Aorta (tissue), 5 donors: ENCODE data around the gene ACTR5. TPM values are rescaled to one million over a fixed set of nuclear protein-coding genes. Genes with fewer than 3 reads are reported as not detected.

ENCODE experiments used
- ATAC-seq: fragments of 200-7000 bp; cut with Tn5 transposase; one replicate; pipeline ENCODE4 v1.9.1; 2022; ENCODE audit warnings: moderate library complexity; ENCODE audit not compliant: low FRiP score
- DNase-seq, 2 donors: peaks; one replicate each; pipeline ENCODE4 v3.0.0-alpha.2; 2020
- H3K27ac ChIP-seq, 2 donors: one replicate each; pipeline ENCODE4 v1.5.1; 2013; ENCODE audit warnings: low read length in 2 of 2, mild to moderate bottlenecking in 2 of 2, moderate library complexity in 2 of 2, control low read depth in 1 of 2, inconsistent platforms in 1 of 2, low read depth in 1 of 2
- H3K27me3 ChIP-seq, 2 donors: one replicate each; pipeline ENCODE4 v1.6.1; 2013; ENCODE audit warnings: control low read depth in 1 of 2, low read length in 1 of 2, mild to moderate bottlenecking in 1 of 2, moderate library complexity in 1 of 2; ENCODE audit not compliant: insufficient read depth in 2 of 2, control insufficient read depth in 1 of 2
- H3K36me3 ChIP-seq, 2 donors: one replicate each; pipeline ENCODE4 v1.6.1; 2013; ENCODE audit warnings: control low read depth in 1 of 2, low read length in 1 of 2, mild to moderate bottlenecking in 1 of 2; ENCODE audit not compliant: insufficient read depth in 2 of 2, control insufficient read depth in 1 of 2
- H3K4me1 ChIP-seq, 2 donors: one replicate each; pipeline ENCODE4 v1.6.1; 2013; ENCODE audit warnings: low read length in 2 of 2, control low read depth in 1 of 2, mild to moderate bottlenecking in 1 of 2, moderate library complexity in 1 of 2; ENCODE audit not compliant: insufficient read depth in 2 of 2, control insufficient read depth in 1 of 2
- H3K4me3 ChIP-seq, 2 donors: one replicate each; pipeline ENCODE4 v1.5.1; 2013; ENCODE audit warnings: low read length in 2 of 2, control low read depth in 1 of 2, mild to moderate bottlenecking in 1 of 2
- H3K9me3 ChIP-seq: one replicate; pipeline ENCODE4 v1.6.1; 2013; ENCODE audit warnings: mild to moderate bottlenecking, low read length; ENCODE audit not compliant: control insufficient read depth
- WGBS, 2 donors: extraction: QIAGEN DNeasy Blood & Tissue Kit; methylation state at CpG; one replicate each; pipeline ENCODE4 v1.1.7; 2013; 5-methylcytosine and 5-hydroxymethylcytosine counted together
- intact Hi-C, 2 donors: fragments of 100-400 bp; cut with DNase I; formaldehyde crosslinking; loops; one replicate each; pipeline versions ENCODE4 v1.14.2 to v1.15.0; 2022
- polyA plus RNA-seq, 2 donors: library from polyadenylated mRNA; stranded (reverse); fragments of 200-250 nt; gene quantifications; one replicate each; pipeline ENCODE4 v1.2.3, GENCODE V29; 2013
- total RNA-seq, 2 donors: library from RNA; stranded (reverse); fragmentation: NEBNext Ultra II Directional; extraction: Animal tissue kit (Norgen Biotek cat#: 25700); gene quantifications; one replicate each; pipeline ENCODE4 v1.2.1, GENCODE V29; 2021
- donor health status: healthy with polysubstance abuse.
- donor health status: Bipolar disorder and iron deficiency.
- donor health status: DM: no; HTN: no; CAD: no.
- donor health status: DM: no; HTN: no; CAD: no.
- donor health status: DM: yes; HTN: yes; CAD: no.

The ACTR5 gene
- total and polyA plus RNA-seq, 4 donors: 3.5 to 10.3 (median 7.1) TPM

- DNase-seq (no peak), ATAC-seq (no peak)
- Histone ChIP-seq H3K27me3 (peaks cover 0 to 1% of the 10 kb centered on the region in 2 donors), H3K4me3 (no peak overlapping the region), H3K36me3 (no peaks in the 10 kb centered on the region), H3K4me1 (no peaks in the 10 kb centered on the region), H3K27ac (no peak overlapping the region), H3K9me3 (peaks cover 1% of the 10 kb centered on the region)
- WGBS, 2 donors: 21 to 29% methylated on average over 10 of the region's 10 CpGs
- intact Hi-C loops: no loop called here
Observed at GRCh38 chr20:38715646-38716045, 32.6 kb upstream of the ACTR5 start.

- WGBS, 2 donors: 2 to 5% methylated on average over 6 to 7 of the region's 7 CpGs
- H3K4me1 ChIP-seq: no peaks in the 10 kb centered on the region
- H3K4me3 ChIP-seq: no peak overlapping the region
- intact Hi-C loops: loop anchor here in 1 of 2 donors (10.0 kb wide), 1 partner anchor 172 kb away; no protein-coding TSS in a partner anchor
- H3K36me3 ChIP-seq: no peaks in the 10 kb centered on the region
- ATAC-seq (no peak), DNase-seq (no peak)
- no peaks in the 10 kb centered on the region for H3K9me3 ChIP-seq
- no peak overlapping the region for H3K27ac ChIP-seq
- H3K27me3 ChIP-seq: no peaks in the 10 kb centered on the region
Observed at GRCh38 chr20:38722683-38723016, 25.6 kb upstream of the ACTR5 start.

- intact Hi-C loops: loop anchor here in 1 of 2 donors (10.0 kb wide), 1 partner anchor 172 kb away; no protein-coding TSS in a partner anchor
- Histone ChIP-seq H3K9me3 (no peaks in the 10 kb centered on the region), H3K4me1 (no peaks in the 10 kb centered on the region), H3K4me3 (no peak overlapping the region), H3K27me3 (no peaks in the 10 kb centered on the region), H3K27ac (no peak overlapping the region), H3K36me3 (no peaks in the 10 kb centered on the region)
- ATAC-seq (no peak), DNase-seq (no peak)
- 2 to 3% methylated on average over 45 to 56 of the region's 56 CpGs for WGBS, 2 donors
Observed at GRCh38 chr20:38723017-38723847, 25.0 kb upstream of the ACTR5 start.

- ATAC-seq: no peak
- H3K36me3 ChIP-seq: no peaks in the 10 kb centered on the region
- H3K4me1 ChIP-seq: no peaks in the 10 kb centered on the region
- no peaks in the 10 kb centered on the region for H3K27me3 ChIP-seq
- H3K4me3 ChIP-seq: no peak within 1 kb of the TSS
- H3K9me3 ChIP-seq: no peaks in the 10 kb centered on the region
- DNase-seq: no peak
- intact Hi-C loops: loop anchor here in 1 of 2 donors (10.0 kb wide), 1 partner anchor 171 kb away; no protein-coding TSS in a partner anchor
- H3K27ac ChIP-seq: no peak within 1 kb of the TSS
- 0 to 1% methylated on average over 41 to 76 of the region's 76 CpGs for WGBS, 2 donors
Observed at GRCh38 chr20:38723848-38724625, 24.2 kb upstream of the ACTR5 start, which contains the start of gene SLC32A1. SLC32A1 (plus strand) TSS chr20:38724486; CDS start chr20:38724725, 239 bp downstream.

- no peak overlapping the region for H3K27ac ChIP-seq
- ATAC-seq (no peak), DNase-seq (no peak)
- no peaks in the 10 kb centered on the region for H3K36me3 ChIP-seq
- intact Hi-C loops: loop anchor here in 1 of 2 donors (10.0 kb wide), 1 partner anchor 170 kb away; no protein-coding TSS in a partner anchor
- no peaks in the 10 kb centered on the region for H3K4me1 ChIP-seq
- WGBS, 2 donors: 2 to 3% methylated on average over 40 to 46 of the region's 46 CpGs
- H3K4me3 ChIP-seq: no peak overlapping the region
- no peaks in the 10 kb centered on the region for H3K9me3 ChIP-seq
- no peaks in the 10 kb centered on the region for H3K27me3 ChIP-seq
Observed at GRCh38 chr20:38724626-38725147, 23.6 kb upstream of the ACTR5 start.

GRCh38 chr20:38725148-38725901 is 22.9 kb upstream of the ACTR5 start:
- Histone ChIP-seq H3K27ac (no peak overlapping the region), H3K4me1 (no peaks in the 10 kb centered on the region), H3K36me3 (no peaks in the 10 kb centered on the region), H3K4me3 (no peak overlapping the region), H3K27me3 (no peaks in the 10 kb centered on the region), H3K9me3 (no peaks in the 10 kb centered on the region)
- 4 to 6% methylated on average over 35 of the region's 35 CpGs for WGBS, 2 donors
- ATAC-seq (no peak), DNase-seq (no peak)
- intact Hi-C loops: loop anchor here in 1 of 2 donors (10.0 kb wide), 1 partner anchor 169 kb away; no protein-coding TSS in a partner anchor

- WGBS, 2 donors: 5 to 7% methylated on average over 50 to 53 of the region's 53 CpGs
- no peak overlapping the region for H3K4me3 ChIP-seq
- H3K4me1 ChIP-seq: no peaks in the 10 kb centered on the region
- DNase-seq (peak in 1 of 2 donors; percentile 78), ATAC-seq (no peak)
- H3K27me3 ChIP-seq: no peaks in the 10 kb centered on the region
- no peak overlapping the region for H3K27ac ChIP-seq
- H3K36me3 ChIP-seq: no peaks in the 10 kb centered on the region
- no peaks in the 10 kb centered on the region for H3K9me3 ChIP-seq
- intact Hi-C loops: loop anchor here in 1 of 2 donors (10.0 kb wide), 1 partner anchor 169 kb away; no protein-coding TSS in a partner anchor
Observed at GRCh38 chr20:38725931-38726803, 22.1 kb upstream of the ACTR5 start.
